ENCODE data around the gene CD37. TPM values are rescaled to one million over a fixed set of nuclear protein-coding genes. Genes with fewer than 3 reads are reported as not detected.
"Not testable (repeated sequence)": the region's sequence is repeated elsewhere in the genome, so short reads cannot be mapped to it uniquely, and the experiment has no call there.

CD37 gene
- total RNA-seq, 1 donor from 2014 or later, result not detected

- H3K4me3 Mint-ChIP-seq (ENCODE audit: unreplicated experiment), result no peak within 1 kb of the TSS
- peaks cover 15% of the 10 kb centered on the region for H3K36me3 Mint-ChIP-seq (ENCODE audit: unreplicated experiment)
- H3K27me3 Mint-ChIP-seq (ENCODE audit: unreplicated experiment), result no peaks in the 10 kb centered on the region
- TF ChIP-seq, protein P1, sequence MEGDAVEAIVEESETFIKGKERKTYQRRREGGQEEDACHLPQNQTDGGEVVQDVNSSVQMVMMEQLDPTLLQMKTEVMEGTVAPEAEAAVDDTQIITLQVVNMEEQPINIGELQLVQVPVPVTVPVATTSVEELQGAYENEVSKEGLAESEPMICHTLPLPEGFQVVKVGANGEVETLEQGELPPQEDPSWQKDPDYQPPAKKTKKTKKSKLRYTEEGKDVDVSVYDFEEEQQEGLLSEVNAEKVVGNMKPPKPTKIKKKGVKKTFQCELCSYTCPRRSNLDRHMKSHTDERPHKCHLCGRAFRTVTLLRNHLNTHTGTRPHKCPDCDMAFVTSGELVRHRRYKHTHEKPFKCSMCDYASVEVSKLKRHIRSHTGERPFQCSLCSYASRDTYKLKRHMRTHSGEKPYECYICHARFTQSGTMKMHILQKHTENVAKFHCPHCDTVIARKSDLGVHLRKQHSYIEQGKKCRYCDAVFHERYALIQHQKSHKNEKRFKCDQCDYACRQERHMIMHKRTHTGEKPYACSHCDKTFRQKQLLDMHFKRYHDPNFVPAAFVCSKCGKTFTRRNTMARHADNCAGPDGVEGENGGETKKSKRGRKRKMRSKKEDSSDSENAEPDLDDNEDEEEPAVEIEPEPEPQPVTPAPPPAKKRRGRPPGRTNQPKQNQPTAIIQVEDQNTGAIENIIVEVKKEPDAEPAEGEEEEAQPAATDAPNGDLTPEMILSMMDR (IDR thresholded peaks at IDR 0.05; ENCODE audit: partially characterized antibody, unreplicated experiment), result no peak
- H3K27ac Mint-ChIP-seq (ENCODE audit: unreplicated experiment), result no peak within 1 kb of the TSS
- H3K9me3 Mint-ChIP-seq (ENCODE audit: unreplicated experiment), result no peaks in the 10 kb centered on the region
- H3K4me1 Mint-ChIP-seq (ENCODE audit: low read depth, unreplicated experiment), result no peaks in the 10 kb centered on the region
- no peak for DNase-seq
Measured at GRCh38 chr19:49324801-49325576, 10.2 kb upstream of the CD37 start, which contains the start of gene SLC6A16. SLC6A16 (minus strand) TSS chr19:49325191; CDS start chr19:49311347, 13,844 bp downstream.

DNA sequence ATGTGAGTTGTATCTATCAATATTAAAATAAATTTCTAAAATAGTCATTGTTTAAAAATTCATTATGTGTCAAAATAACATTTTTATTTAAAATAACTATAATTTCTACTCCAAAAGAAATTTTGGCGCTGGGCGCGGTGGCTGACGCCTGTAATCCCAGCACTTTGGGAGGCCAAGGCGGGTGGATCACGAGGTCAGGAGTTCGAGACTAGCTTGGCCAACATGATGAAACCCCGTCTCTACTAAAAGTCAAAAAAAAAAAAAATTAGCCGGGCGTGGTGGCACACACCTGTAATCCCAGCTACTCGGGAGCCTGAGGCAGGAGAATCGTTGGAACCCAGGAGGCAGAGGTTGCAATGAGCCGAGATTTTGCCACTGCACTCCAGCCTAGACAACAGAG, 9.4 kb upstream of the CD37 start:
- peaks cover 15% of the 10 kb centered on the region for H3K36me3 Mint-ChIP-seq (ENCODE audit: unreplicated experiment)
- H3K4me1 Mint-ChIP-seq (ENCODE audit: low read depth, unreplicated experiment), result not testable (repeated sequence)

GRCh38 chr19:49326165-49326704, 9.0 kb upstream of the CD37 start:
- Mint-ChIP-seq H3K27me3 (ENCODE audit: unreplicated experiment) (no peaks in the 10 kb centered on the region), H3K36me3 (ENCODE audit: unreplicated experiment) (peaks cover 15% of the 10 kb centered on the region), H3K27ac (ENCODE audit: unreplicated experiment) (no peak overlapping the region), H3K4me1 (ENCODE audit: low read depth, unreplicated experiment) (no peaks in the 10 kb centered on the region), H3K4me3 (ENCODE audit: unreplicated experiment) (no peak overlapping the region), H3K9me3 (ENCODE audit: unreplicated experiment) (peaks cover 3% of the 10 kb centered on the region)
- DNase-seq, result no peak
- TF ChIP-seq, protein P1 (IDR thresholded peaks at IDR 0.05; ENCODE audit: partially characterized antibody, unreplicated experiment), result no peak

More for the DNA sequence above, 9.4 kb upstream of the CD37 start:
- not testable (repeated sequence) for H3K27me3 Mint-ChIP-seq (ENCODE audit: unreplicated experiment); H3K4me3 Mint-ChIP-seq (ENCODE audit: unreplicated experiment); DNase-seq; H3K27ac Mint-ChIP-seq (ENCODE audit: unreplicated experiment); H3K9me3 Mint-ChIP-seq (ENCODE audit: unreplicated experiment)

- H3K4me3 Mint-ChIP-seq (ENCODE audit: unreplicated experiment), result peak overlapping the region; percentile 31
- H3K27ac Mint-ChIP-seq (ENCODE audit: unreplicated experiment), result no peak overlapping the region
- no peaks in the 10 kb centered on the region for H3K4me1 Mint-ChIP-seq (ENCODE audit: low read depth, unreplicated experiment)
- no peaks in the 10 kb centered on the region for H3K27me3 Mint-ChIP-seq (ENCODE audit: unreplicated experiment)
- H3K9me3 Mint-ChIP-seq (ENCODE audit: unreplicated experiment), result peaks cover 4% of the 10 kb centered on the region
- TF ChIP-seq, protein P1 (IDR thresholded peaks at IDR 0.05; ENCODE audit: partially characterized antibody, unreplicated experiment), result peak; percentile 65
- H3K36me3 Mint-ChIP-seq (ENCODE audit: unreplicated experiment), result peaks cover 10% of the 10 kb centered on the region
- DNase-seq, result no peak
Measured at GRCh38 chr19:49327878-49328544, 7.2 kb upstream of the CD37 start.

- Mint-ChIP-seq H3K4me3 (ENCODE audit: unreplicated experiment) (no peak overlapping the region), H3K27ac (ENCODE audit: unreplicated experiment) (no peak overlapping the region), H3K27me3 (ENCODE audit: unreplicated experiment) (peaks cover 3% of the 10 kb centered on the region), H3K4me1 (ENCODE audit: low read depth, unreplicated experiment) (no peaks in the 10 kb centered on the region), H3K36me3 (ENCODE audit: unreplicated experiment) (peaks cover 4% of the 10 kb centered on the region), H3K9me3 (ENCODE audit: unreplicated experiment) (peaks cover 7% of the 10 kb centered on the region)
- DNase-seq, result no peak
- TF ChIP-seq, protein P1 (IDR thresholded peaks at IDR 0.05; ENCODE audit: partially characterized antibody, unreplicated experiment), result no peak
Measured at GRCh38 chr19:49328741-49329140, 6.5 kb upstream of the CD37 start.

GRCh38 chr19:49331187-49331586, 4.0 kb upstream of the CD37 start:
- not testable (repeated sequence) for H3K4me3 Mint-ChIP-seq (ENCODE audit: unreplicated experiment); H3K36me3 Mint-ChIP-seq (ENCODE audit: unreplicated experiment); H3K27ac Mint-ChIP-seq (ENCODE audit: unreplicated experiment); H3K27me3 Mint-ChIP-seq (ENCODE audit: unreplicated experiment); H3K4me1 Mint-ChIP-seq (ENCODE audit: low read depth, unreplicated experiment); DNase-seq; H3K9me3 Mint-ChIP-seq (ENCODE audit: unreplicated experiment)

Measured in glutamatergic neuron (in vitro differentiated cells).